ENCODE measurements around the gene DKK2.

Gene DKK2

DNA sequence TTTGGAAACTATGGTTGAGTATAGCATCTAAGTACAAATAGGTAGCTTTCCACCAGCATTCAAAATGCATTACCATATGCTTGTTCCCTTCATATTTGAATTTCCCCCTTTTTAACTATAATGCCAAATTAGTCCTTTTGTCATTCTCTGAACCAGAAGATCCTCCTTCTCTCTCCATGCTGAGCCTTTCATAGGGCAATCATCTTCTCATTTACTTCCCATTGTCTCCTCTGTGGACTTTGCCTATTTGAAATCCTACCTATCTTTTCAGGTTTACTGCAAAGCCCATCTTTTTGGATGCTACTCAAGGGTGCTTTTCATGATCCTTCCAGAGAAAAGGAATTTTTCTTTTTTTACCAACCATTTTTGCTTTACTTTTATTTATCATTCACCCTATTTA is 54.7 kb downstream of the DKK2 start:
- ChIA-PET POLR2A (no interaction called here), CTCF (no interaction called here)
- TF ChIP-seq, protein P1, sequence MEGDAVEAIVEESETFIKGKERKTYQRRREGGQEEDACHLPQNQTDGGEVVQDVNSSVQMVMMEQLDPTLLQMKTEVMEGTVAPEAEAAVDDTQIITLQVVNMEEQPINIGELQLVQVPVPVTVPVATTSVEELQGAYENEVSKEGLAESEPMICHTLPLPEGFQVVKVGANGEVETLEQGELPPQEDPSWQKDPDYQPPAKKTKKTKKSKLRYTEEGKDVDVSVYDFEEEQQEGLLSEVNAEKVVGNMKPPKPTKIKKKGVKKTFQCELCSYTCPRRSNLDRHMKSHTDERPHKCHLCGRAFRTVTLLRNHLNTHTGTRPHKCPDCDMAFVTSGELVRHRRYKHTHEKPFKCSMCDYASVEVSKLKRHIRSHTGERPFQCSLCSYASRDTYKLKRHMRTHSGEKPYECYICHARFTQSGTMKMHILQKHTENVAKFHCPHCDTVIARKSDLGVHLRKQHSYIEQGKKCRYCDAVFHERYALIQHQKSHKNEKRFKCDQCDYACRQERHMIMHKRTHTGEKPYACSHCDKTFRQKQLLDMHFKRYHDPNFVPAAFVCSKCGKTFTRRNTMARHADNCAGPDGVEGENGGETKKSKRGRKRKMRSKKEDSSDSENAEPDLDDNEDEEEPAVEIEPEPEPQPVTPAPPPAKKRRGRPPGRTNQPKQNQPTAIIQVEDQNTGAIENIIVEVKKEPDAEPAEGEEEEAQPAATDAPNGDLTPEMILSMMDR (IDR thresholded peaks at IDR 0.05; ENCODE audit: control extremely low read depth, extremely low read depth, low read depth, missing control alignments), result no peak
- no peak for DNase-seq (ENCODE audit: extremely low spot score)

DNA sequence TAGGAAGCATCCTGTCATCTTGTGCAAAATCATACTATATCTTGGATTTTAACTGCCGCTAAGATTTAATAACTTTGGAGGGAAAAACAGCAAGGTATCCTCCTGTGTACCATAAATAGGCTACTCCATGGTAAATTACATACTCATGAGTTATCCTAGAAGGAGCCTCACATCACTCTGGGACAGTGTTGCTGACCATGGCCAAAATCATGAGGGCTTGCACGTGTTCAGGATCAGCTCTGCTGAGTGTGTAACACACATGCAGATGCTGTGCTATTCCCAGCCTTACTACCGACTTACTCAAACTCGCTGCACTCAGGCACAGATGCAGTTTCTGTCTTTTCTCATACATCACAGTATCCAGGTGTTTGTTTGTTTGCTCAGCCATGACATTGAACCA is 56.6 kb downstream of the DKK2 start:
- ChIA-PET CTCF (no interaction called here), POLR2A (no interaction called here)
- no peak for DNase-seq (ENCODE audit: extremely low spot score)
- TF ChIP-seq, protein P1 (IDR thresholded peaks at IDR 0.05; ENCODE audit: control extremely low read depth, extremely low read depth, low read depth, missing control alignments), result no peak

DNA sequence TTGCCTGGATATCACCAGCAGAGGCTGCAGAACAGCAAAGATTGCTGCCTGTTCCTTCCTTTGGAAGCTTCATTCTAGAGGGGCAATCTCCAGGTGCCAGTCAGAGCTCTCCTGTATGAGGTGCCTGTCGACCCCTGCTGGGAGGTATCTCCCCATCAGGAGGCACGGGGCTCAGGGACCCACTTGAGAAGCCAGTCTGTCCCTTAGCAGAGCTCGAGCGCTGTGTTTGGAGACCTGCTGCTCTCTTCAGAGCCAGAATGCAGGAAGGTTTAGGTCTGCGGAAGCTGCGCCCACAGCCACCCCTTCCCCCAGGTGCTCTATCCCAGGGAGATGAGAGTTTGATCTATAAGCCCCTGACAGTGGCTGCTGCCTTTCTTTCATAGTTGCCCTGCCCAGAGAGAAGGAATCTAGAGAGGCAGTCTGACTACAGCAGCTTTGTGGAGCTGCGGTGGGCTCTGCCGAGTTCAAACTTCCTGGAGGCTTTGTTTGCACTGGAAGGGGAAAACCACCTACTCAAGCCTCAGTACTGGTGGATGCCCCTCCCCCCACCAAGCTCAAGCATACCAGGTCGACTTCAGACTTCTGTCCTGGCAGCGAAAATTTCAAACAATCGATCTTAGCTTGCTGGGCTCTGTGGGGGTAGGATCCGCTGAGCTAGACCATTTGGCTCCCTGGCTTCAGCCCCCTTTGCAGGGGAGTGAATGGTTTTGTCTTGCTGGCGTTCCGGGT is 57.9 kb downstream of the DKK2 start:
- DNase-seq (ENCODE audit: extremely low spot score), result no peak
- POLR2A ChIA-PET, result no interaction called here
- CTCF ChIA-PET, result no interaction called here
- TF ChIP-seq, protein P1 (IDR thresholded peaks at IDR 0.05; ENCODE audit: control extremely low read depth, extremely low read depth, low read depth, missing control alignments), result no peak

DNA sequence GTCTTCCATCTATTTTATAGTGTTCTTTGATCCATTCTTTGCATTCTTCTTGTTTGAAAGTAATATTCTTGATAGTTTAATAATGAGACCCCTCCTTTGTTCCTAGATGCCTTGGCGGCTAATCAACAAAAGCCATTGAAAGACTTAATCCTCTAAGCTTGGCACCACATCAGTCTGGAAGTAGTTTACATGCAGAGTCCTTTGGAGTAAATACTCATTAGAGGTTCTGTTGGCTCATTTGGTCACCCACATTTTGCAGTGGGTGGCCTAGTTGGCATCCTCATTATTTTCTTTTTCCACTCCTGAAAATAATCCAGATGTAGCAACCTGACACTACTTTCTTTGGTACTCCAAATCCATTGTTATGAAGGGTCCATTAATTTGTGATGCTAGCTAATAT is 64.5 kb downstream of the DKK2 start:
- ChIA-PET POLR2A (no interaction called here), CTCF (no interaction called here)
- no peak for DNase-seq (ENCODE audit: extremely low spot score)
- TF ChIP-seq, protein P1 (IDR thresholded peaks at IDR 0.05; ENCODE audit: control extremely low read depth, extremely low read depth, low read depth, missing control alignments), result no peak

DNA sequence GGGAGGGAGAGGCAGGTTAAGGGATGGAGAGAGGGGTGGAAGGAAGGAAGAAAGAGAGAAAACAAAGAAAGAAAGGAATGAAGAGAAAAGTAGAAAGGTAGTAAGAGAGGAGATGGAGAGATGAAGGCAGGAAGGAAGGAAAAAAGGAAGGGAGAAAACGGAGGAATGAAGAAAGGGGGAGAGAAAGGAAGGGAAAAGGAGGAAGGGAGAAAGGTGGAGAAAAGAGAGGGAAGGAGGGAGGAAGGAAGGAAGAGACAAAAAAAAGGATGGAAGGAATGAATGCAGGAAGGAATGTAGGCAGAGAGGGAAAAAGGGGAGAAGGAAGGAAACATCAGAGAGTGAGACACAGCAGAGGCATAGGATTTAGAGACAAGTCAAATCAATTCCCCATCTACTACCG is 68.2 kb downstream of the DKK2 start:
- no peak for DNase-seq (ENCODE audit: extremely low spot score)
- ChIA-PET POLR2A (no interaction called here), CTCF (no interaction called here)
- TF ChIP-seq, protein P1 (IDR thresholded peaks at IDR 0.05; ENCODE audit: control extremely low read depth, extremely low read depth, low read depth, missing control alignments), result no peak

DNA sequence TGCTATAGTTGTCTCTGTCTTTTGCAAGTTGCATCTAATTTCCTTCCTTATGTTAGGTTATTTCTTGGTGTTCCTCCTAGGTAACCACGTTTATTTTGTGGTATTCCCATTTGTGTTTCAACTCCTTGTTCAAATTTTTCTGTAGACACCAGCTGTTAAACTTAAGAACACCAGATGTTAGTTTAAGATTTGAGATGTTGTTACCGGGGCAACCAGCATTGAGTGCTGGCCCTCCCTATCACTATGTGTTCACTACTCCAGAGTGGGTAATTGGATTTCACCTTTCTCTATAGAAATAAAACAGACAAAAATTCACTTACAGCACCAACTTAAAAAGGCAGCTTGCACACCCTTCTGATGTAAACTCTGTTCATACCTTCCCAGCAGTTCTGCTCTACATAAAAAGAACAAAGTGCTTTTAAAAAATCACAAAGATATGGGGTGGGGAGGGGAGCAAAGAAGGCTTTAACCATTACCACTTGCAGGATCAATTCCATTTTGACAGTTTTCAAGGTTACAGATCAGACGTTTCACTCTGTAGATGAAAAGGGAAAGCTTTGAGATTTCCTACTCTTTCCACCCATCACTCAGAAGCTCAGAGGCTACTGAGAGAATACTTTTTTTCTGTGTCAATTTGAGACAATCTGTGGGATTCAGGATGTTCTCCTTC is 82.9 kb downstream of the DKK2 start:
- ChIA-PET CTCF (interaction anchor here (0.8 to 0.9 kb wide), 2 partner anchors 35 to 36 kb away, joined by 3 read pairs; no protein-coding TSS in a partner anchor), POLR2A (no interaction called here)
- no peak for DNase-seq (ENCODE audit: extremely low spot score)
- TF ChIP-seq, protein P1 (IDR thresholded peaks at IDR 0.05; ENCODE audit: control extremely low read depth, extremely low read depth, low read depth, missing control alignments), result no peak
